GM12892 (cell line): ENCODE results near the gene CYP4Z1.
"Not testable (repeated sequence)": the region's sequence is repeated elsewhere in the genome, so short reads cannot be mapped to it uniquely, and the experiment has no call there.

Experiments
- DNase-seq: peaks from one replicate; pipeline ENCODE4 v3.0.0; 2011; ENCODE audit not compliant: insufficient read length
- FAIRE-seq: peaks from 2 replicates; lab custom pipeline; 2011; peaks lifted over from hg19 to GRCh38; lab: Jason Lieb, UNC
- POLR2A ChIP-seq: IDR thresholded peaks from 2 replicates; pipeline ENCODE4 v1.6.1; 2011; ENCODE audit warnings: low read depth, low read length, control low read depth
- POLR2AphosphoS5 ChIP-seq: IDR thresholded peaks from 2 replicates; pipeline ENCODE4 v1.6.1; 2011; ENCODE audit warnings: low read depth, low read length, control low read depth
- TAF1 ChIP-seq: IDR thresholded peaks from 2 replicates; pipeline ENCODE4 v1.6.1; 2011; ENCODE audit warnings: low read depth, mild to moderate bottlenecking, control low read depth, low read length, borderline replicate concordance

CYP4Z1 gene

DNA sequence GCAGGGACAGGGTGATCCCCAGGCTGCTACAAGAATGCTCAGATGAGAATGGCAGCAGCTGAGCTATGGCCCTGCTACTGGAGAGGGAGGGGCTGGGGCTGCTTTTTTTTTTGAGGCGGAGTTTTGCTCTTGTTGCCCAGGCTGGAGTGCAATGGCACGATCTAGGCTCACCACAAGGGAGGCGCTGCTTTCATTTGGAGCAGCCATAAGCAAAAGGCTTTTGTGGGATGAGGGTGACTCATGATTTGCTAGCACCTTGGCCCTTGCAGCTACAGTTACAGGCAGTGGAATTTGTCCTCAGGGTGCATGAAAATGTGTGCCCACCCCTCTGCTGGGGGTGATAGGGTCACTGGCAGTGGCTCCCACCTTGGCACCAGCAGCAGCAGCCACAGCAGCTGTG is 37.8 kb downstream of the CYP4Z1 start:
- no peak for DNase-seq
- FAIRE-seq, result no peak
- TF ChIP-seq POLR2A (no peak), POLR2AphosphoS5 (no peak), TAF1 (no peak)

DNA sequence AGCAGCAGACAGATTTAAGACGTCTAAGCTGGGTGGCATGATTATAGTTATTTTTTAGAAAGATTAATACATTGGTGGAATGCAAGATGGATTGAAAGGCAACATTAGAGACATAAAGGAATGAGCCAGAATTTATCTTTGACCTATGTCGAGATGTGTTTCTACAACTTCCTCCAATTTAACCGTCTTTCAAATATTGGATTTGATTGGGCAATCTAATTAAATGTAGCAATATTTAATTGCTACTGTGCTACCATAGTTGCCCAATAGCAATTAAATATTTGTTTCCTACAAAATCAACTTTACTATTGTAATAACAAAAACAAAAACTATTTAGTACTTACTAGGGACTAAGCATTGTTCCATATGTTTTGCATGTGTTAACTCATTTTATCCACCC is 39.8 kb downstream of the CYP4Z1 start:
- TF ChIP-seq TAF1, result no peak
- no peak for TF ChIP-seq POLR2AphosphoS5
- no peak for TF ChIP-seq POLR2A
- DNase-seq (no peak), FAIRE-seq (no peak)

DNA sequence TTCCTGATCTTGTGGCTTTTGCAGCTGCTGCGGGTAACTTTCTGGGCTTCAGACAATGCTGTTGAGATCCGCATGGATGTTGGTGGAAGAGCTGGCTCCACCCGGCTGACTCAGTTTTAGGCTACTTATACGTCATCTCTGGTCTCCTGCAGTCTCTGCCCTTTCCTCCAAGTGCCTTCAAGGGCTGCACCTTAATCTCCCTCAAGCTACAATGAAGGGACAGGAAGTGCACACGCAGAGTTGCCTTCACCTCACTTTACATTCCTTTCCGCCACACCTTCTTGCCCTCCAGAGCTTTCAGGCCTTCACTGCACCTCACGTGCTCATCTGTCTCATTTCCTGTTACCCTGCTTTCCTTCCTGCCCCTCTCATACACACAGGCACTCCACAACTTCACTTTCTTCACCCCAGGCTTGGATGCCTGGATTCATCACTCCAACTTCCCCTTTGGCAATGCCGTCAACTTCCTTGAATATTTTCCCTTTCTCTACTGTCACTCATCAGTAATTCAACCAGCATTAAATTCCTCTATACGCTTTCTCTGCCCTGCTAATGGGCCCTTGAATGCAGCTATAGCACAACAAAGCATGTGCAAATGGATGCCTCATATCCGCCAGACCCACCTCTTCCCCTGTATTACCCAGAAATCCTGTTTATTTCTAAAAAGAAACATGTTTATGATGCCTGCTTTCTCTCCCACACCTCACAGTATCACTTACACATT is 41.0 kb downstream of the CYP4Z1 start:
- DNase-seq, FAIRE-seq: not testable (repeated sequence)

DNA sequence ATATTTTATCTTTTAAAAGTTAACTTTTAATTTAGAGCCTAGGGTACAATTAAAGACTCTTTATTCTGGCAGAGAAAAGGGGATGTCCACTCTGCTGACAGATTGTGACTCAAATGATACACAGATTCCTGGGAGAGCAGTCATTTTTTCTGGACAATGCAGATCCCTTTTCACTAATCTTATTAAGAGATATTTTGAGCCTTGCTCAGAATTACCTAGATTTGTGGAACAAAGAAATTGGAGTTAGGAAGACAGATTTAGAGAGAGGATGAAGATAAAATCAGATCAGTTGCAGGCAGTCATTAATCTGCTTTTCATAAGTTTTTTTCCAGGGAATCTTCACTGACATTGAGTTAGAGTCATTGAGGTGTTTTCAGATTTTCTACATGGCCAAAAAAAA is 42.5 kb downstream of the CYP4Z1 start:
- not testable (repeated sequence) for FAIRE-seq, DNase-seq

DNA sequence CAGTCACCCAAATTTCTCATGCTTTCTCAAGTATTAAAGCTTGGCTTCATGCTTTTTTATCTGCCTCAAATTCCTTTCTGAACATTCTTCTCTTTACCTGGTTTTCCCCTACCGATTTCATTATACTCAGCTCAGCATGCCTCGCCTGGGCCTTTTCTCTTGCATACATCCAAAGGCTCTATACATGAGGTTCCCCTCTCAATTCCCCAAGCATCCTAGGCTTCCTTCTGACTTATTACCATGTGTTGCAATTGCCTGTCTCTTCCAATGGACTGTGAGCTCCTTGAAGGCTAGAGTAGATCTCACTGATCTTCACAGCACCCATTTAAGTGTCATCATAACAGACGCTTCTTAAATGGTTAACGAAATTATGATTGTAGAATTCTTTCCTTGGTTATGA is 46.1 kb downstream of the CYP4Z1 start:
- TF ChIP-seq TAF1, result no peak
- TF ChIP-seq POLR2A, result no peak
- TF ChIP-seq POLR2AphosphoS5, result no peak
- DNase-seq, result no peak
- no peak for FAIRE-seq

DNA sequence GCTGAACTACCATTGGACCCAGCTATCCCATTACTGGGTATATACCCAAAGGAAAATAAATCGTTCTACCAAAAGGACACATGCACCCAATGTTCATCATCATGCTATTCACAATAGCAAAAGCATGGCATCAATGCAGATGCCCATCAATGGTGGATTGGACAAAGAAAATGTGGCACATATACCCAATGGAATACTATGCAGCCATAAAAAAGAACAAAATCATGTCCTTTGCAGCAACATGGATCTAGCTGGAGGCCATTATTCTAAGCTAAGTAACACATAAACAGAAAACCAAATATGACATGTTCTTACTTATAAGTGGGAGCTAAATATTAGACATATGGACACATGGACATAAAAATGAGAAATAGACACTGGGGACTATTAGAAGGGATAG is 54.0 kb downstream of the CYP4Z1 start:
- not testable (repeated sequence) for FAIRE-seq, DNase-seq

DNA sequence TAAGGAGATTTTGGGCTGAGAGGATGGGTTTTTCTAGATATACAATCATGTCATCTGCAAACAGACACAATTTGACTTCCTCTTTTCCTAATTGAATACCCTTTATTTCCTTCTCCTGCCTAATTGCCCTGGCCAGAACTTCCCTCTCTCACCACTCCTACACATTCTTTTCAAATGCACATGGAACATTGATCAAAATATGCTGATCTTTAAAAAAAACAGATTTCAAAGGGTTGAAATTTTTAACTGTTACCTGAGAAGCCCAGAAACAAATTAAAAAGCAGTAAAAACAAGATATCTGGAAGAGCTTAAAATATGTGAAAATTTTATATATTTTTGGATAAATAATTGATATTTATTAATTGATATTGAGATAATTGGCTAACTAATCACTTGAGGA is 57.8 kb downstream of the CYP4Z1 start:
- FAIRE-seq, result not testable (repeated sequence)

DNA sequence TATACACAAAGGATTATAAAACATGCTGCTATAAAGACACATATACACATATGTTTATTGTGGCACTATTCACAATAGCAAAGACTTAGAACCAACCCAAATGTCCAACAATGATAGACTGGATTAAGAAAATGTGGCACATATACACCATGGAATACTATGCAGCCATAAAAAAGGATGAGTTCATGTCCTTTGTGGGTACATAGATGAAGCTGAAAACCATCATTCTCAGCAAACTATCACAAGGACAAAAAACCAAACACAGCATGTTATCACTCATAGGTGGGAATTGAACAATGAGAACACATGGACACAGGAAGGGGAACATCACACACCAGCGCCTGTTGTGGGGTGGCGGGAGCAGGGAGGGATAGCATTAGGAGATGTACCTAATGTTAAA is 60.0 kb downstream of the CYP4Z1 start:
- FAIRE-seq, DNase-seq: not testable (repeated sequence)

More for the DNA sequence above, 57.8 kb downstream of the CYP4Z1 start:
- DNase-seq, result not testable (repeated sequence)

DNA sequence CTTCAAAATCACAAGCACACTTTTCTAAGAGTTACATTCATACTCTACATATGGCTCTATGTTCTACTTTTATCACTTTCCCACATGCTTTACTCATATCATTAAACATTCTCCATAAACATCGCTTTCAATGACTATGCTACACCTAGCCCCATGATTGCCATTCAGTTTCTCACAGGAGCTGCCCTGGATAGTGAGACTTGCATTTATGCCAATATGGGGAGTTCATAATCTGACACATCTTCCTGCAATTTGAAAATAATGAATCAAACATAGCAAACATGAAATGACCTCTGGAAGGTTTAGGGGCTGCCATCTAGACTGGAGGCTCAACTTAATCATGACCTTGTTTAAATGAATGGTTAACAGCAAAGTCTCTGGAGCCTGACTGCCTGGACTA is 61.2 kb downstream of the CYP4Z1 start:
- TF ChIP-seq POLR2AphosphoS5 (no peak), TAF1 (no peak), POLR2A (no peak)
- DNase-seq, result no peak
- no peak for FAIRE-seq

DNA sequence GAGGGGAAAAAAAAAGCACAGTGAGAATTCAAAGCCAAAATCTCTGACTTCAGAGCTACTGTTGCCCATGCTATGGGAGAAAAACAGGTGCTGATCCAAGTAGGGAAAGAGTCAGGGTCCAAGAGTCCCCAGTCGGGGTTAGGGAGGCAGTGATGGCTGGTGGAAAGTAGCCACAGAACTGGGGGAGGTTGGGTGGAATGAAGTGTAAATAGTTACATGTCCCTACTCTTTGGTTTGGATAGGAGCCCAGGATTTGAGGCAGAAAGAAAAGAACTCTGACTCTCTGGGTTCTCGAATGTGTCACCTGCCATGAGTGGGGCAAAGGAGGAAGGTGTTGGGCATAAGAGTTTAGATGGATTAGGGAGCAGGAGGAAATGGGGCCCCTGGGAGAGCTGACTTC is 61.8 kb downstream of the CYP4Z1 start:
- FAIRE-seq, DNase-seq: not testable (repeated sequence)

DNA sequence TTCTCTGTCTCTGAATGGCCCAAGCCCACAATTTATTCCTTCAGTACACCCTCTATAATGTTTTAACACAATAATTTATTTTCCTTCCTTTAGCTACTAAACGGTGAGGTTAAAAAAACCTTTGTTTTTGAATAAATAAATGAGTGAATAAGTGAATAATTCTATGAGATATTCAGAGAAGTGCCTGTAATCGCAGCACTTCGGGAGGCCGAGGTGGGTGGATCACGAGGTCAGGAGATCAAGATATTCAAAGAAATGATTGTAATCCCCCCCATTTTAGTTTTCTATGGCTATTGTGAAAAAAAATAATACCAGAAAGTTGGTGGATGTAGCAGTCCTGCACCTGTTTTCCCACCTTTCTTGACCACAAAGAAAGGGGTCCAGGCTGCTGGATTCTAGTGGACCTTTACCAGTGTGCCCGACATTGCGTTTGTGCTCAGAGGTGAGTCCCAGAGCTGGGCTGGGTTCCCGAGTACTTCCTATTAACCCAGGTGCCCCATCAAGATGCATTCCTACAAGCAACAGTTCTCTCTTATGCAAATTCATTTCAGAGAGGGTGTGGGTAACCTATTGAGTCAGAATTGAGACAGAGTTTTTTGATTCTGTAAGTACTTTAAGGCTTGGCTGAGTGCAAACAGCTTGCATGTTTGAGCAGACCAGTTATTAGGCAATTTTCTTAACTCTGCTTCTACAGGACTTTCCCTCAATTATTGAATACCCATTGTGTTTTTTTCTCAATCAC is 62.6 kb downstream of the CYP4Z1 start:
- FAIRE-seq, DNase-seq: not testable (repeated sequence)

DNA sequence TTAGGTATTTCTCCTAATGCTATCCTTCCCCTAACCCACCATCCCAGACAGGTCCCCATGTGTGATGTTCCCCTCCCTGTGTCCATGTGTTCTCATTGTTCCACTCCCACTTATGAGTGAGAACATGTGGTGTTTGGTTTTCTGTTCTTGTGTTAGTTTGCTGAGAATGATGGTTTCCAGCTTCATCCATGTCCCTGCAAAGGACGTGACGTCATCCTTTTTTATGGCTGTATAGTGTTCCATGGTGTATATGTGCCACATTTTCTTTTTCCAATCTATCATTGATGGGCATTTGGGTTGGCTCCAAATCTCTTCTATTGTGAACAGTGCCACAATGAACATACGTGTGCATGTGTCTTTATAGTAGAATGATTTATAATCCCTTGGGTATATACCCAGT is 65.6 kb downstream of the CYP4Z1 start:
- FAIRE-seq, DNase-seq: not testable (repeated sequence)

DNA sequence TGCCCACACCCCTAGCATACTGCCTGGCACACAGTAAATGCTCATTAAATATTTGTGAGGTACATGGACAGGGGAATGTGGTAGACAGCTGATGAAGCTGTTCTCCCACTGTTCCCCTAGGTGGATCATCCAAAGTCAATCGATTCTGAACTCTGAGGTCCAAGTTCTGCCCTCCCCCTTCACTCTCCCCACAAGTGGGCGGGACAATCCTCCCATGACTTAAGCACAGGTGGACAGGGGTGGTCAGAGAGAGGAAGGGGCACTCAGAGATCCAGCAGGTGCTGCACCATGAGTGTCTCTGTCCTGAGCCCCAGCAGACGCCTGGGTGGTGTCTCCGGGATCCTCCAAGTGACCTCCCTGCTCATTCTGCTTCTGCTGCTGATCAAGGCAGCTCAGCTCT is 70.2 kb downstream of the CYP4Z1 start, which contains the start of gene CYP4A22:
CYP4A22 (plus strand) TSS at position 244 of the 400 bp plus-strand sequence; CDS start at position 289, 45 bp downstream.
- TF ChIP-seq POLR2AphosphoS5, result no peak
- no peak for TF ChIP-seq POLR2A
- no peak for TF ChIP-seq TAF1
- DNase-seq (no peak), FAIRE-seq (no peak)
